ENCODE results near the gene INPP5A. TPM values are rescaled to one million over a fixed set of nuclear protein-coding genes. Genes with fewer than 3 reads are reported as not detected.

The INPP5A gene
- total and polyA plus RNA-seq, 2 of the 13 experiments (the other 11 are each of a cell fraction or from before 2014, with no cell fraction given), result 17.5 to 37.9 TPM

DNA sequence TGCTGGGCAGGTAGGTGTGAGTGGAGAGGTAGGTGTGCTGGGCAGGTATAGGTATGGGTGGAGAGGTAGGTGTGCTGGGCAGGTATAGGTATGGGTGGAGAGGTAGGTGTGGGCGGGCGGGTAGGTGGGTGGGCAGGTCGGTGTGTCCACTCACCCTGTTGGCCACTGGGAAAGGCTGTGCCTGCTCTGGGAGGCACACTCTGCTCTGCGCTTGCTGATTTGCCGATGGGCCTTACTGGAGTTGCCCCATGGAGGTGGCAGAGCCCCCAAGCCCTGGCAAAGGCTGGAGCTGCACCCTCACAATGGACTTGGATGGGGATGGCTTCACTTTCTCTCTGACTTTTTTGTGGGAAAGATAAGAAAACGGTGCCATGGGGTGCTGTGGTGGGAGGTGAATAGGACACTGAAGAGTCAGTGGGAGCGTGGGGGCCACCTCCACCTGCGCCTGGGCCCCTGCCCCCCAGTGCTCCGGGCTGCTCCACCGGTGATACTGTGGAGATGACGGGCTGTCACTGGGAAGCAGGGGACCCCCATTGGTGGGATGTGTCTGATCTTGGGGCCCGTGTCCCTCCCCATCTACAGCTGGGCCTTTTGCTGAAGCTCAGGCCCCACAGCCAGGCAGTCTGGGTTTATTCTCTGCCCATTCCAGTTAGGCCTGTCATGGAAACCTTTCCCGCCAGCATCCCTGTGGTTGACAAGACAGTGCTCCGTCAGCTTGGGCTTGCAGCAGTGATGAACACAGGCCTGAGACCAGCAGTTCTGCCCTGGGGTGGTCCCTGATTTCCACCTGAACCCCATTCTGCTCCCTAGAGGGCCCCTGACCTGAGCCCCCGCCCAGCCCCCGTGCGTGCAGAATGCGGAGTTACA, 173.4 kb downstream of the INPP5A start (continued):
- TF ChIP-seq, protein P1, sequence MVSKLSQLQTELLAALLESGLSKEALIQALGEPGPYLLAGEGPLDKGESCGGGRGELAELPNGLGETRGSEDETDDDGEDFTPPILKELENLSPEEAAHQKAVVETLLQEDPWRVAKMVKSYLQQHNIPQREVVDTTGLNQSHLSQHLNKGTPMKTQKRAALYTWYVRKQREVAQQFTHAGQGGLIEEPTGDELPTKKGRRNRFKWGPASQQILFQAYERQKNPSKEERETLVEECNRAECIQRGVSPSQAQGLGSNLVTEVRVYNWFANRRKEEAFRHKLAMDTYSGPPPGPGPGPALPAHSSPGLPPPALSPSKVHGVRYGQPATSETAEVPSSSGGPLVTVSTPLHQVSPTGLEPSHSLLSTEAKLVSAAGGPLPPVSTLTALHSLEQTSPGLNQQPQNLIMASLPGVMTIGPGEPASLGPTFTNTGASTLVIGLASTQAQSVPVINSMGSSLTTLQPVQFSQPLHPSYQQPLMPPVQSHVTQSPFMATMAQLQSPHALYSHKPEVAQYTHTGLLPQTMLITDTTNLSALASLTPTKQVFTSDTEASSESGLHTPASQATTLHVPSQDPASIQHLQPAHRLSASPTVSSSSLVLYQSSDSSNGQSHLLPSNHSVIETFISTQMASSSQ (IDR thresholded peaks at IDR 0.05; ENCODE audit: low read depth), result no peak
- TF ChIP-seq, protein P1 (CRISPR knock-in tag; IDR thresholded peaks at IDR 0.05; ENCODE audit: borderline replicate concordance), result no peak
- TF ChIP-seq SMYD3 (CRISPR knock-in tag; IDR thresholded peaks at IDR 0.05) (no peak), ZNF672 (CRISPR knock-in tag; IDR thresholded peaks at IDR 0.05) (no peak), ZNF790 (CRISPR knock-in tag; IDR thresholded peaks at IDR 0.05; ENCODE audit: borderline replicate concordance) (no peak)

DNA sequence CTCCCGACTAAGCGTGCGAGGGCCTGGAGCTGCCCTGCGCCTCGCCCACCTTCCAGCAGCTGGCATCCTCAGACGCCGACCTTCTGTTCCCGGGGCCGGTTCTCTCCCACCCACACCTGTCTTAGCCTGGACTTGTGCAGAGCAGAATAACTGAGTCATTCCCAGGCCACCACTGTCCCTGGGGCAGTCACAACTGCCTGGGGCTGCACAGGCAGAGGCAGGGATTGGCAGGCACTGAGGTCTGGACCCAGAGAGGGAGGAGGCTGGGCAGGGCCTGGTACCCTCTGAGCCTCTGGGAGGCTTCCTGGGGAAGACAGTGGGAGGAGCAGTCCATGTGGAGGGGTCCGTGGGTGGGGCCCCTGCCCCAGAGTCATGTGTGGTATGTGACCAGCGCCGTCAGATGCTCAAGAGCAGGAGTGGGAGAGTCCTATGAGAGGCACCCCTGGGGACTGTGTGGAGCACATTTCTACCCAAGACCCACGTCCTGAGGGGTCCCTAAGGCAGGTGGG, 174.1 kb downstream of the INPP5A start:
- over 99% methylated on average over 13 of the region's 13 CpGs for WGBS (ENCODE audit: low lambda C conversion rate)
- Histone ChIP-seq H3K9me3 (ENCODE audit: low read length) (no peaks in the 10 kb centered on the region), H3K4me3 (replicated peaks in 1 of 3; ENCODE audit: insufficient read depth in 1 of 3, low read depth in 2 of 3, low read length in 3 of 3) (no peak overlapping the region), H3K36me3 (replicated peaks in 1 of 2; ENCODE audit: control insufficient read depth in 1 of 2, insufficient read depth in 2 of 2, low read length in 2 of 2) (peaks cover 0 to 6% of the 10 kb centered on the region in 2 experiments; a peak in 2 of 5 replicates), H2AFZ (ENCODE audit: low read length) (no peak overlapping the region), H4K20me1 (ENCODE audit: insufficient read depth, low read length) (no peaks in the 10 kb centered on the region), H3K79me2 (ENCODE audit: insufficient read depth, low read length) (no peaks in the 10 kb centered on the region), H3K4me1 (ENCODE audit: insufficient read depth, low read length) (no peaks in the 10 kb centered on the region), H3K9ac (ENCODE audit: insufficient read depth, low read depth, low read length) (no peak overlapping the region), H3K27ac (ENCODE audit: extremely low read length, insufficient read depth, low read length) (no peak overlapping the region), H3K4me2 (ENCODE audit: low read depth, low read length) (no peak overlapping the region), H3K27me3 (ENCODE audit: control insufficient read depth in 1 of 2, insufficient read depth in 2 of 2, low read length in 2 of 2) (no peaks in the 10 kb centered on the region)
- ATAC-seq (no peak), DNase-seq (ENCODE audit: low spot score) (no peak), FAIRE-seq (no peak)
- CTCF ChIA-PET (ENCODE audit: low intra/inter-chr PET ratio, low total read pairs), result no interaction called here
- in situ Hi-C loops (cut with HindIII; ENCODE audit: extremely low pct_ligation_motif_present, low pct_unique_long_range_greater_than_20kb), result no loop called here
- POLR2A ChIA-PET, result no interaction called here
- no TSS peak for BruUV-seq (replicated peaks)
- intact Hi-C loops (cut with micrococcal nuclease; ENCODE audit: unreplicated experiment), result no loop called here
- TF ChIP-seq, protein P2, sequence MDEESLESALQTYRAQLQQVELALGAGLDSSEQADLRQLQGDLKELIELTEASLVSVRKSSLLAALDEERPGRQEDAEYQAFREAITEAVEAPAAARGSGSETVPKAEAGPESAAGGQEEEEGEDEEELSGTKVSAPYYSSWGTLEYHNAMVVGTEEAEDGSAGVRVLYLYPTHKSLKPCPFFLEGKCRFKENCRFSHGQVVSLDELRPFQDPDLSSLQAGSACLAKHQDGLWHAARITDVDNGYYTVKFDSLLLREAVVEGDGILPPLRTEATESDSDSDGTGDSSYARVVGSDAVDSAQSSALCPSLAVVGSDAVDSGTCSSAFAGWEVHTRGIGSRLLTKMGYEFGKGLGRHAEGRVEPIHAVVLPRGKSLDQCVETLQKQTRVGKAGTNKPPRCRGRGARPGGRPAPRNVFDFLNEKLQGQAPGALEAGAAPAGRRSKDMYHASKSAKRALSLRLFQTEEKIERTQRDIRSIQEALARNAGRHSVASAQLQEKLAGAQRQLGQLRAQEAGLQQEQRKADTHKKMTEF (CRISPR knock-in tag; IDR thresholded peaks at IDR 0.05), result no peak
- TF ChIP-seq ZNF652 (CRISPR knock-in tag; IDR thresholded peaks at IDR 0.05; ENCODE audit: borderline replicate concordance, low read depth), result no peak
- TF ChIP-seq ETV5 (CRISPR knock-in tag; IDR thresholded peaks at IDR 0.05; ENCODE audit: borderline replicate concordance), result no peak
- TF ChIP-seq ZFP90 (CRISPR knock-in tag; IDR thresholded peaks at IDR 0.05; ENCODE audit: borderline replicate concordance), result no peak
- TF ChIP-seq, protein P3, sequence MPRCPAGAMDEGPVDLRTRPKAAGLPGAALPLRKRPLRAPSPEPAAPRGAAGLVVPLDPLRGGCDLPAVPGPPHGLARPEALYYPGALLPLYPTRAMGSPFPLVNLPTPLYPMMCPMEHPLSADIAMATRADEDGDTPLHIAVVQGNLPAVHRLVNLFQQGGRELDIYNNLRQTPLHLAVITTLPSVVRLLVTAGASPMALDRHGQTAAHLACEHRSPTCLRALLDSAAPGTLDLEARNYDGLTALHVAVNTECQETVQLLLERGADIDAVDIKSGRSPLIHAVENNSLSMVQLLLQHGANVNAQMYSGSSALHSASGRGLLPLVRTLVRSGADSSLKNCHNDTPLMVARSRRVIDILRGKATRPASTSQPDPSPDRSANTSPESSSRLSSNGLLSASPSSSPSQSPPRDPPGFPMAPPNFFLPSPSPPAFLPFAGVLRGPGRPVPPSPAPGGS (CRISPR knock-in tag; IDR thresholded peaks at IDR 0.05), result no peak
- TF ChIP-seq, protein P4, sequence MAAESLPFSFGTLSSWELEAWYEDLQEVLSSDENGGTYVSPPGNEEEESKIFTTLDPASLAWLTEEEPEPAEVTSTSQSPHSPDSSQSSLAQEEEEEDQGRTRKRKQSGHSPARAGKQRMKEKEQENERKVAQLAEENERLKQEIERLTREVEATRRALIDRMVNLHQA (CRISPR knock-in tag; IDR thresholded peaks at IDR 0.05), result no peak
- TF ChIP-seq, protein P5, sequence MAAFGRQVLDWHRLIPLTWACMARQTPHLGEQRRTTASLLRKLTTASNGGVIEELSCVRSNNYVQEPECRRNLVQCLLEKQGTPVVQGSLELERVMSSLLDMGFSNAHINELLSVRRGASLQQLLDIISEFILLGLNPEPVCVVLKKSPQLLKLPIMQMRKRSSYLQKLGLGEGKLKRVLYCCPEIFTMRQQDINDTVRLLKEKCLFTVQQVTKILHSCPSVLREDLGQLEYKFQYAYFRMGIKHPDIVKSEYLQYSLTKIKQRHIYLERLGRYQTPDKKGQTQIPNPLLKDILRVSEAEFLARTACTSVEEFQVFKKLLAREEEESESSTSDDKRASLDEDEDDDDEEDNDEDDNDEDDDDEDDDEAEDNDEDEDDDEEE (CRISPR knock-in tag; IDR thresholded peaks at IDR 0.05), result no peak
- TF ChIP-seq ZNF33B (CRISPR knock-in tag; IDR thresholded peaks at IDR 0.05), result no peak
- no peak for TF ChIP-seq ZNF17 (CRISPR knock-in tag; IDR thresholded peaks at IDR 0.05)

All from HepG2 (cell line).